COR-L47 (cell line): ENCODE data around the gene MIEF1.

Source experiments
- DNase-seq: peaks from one replicate; lab custom pipeline; 2025; lab: John Stamatoyannopoulos, UW

Gene MIEF1

DNA sequence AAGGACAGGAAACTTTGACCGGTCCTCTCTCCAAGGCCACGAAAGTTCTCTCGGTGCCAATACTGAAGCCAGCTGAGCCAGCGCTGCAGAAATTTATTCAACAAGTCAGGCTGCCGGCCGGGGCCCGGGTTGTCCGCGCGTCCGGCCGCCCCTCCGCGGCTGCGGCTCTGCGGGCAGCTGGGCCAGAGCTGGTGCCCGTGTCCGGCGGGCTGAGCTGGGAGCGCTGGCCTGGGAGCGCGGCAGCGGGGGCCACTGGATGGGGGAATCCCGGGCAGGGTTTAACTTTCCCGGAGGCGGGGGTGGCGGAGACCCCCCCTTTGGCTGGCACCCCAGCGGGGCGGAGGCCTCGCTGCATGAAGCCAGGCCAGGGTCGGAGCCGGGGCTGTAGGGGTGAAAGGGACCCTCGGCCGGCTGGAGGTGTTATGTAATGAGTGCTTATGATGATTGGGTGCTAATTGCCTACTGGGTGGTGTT is 56.2 kb downstream of the MIEF1 start:
- no peak for DNase-seq

DNA sequence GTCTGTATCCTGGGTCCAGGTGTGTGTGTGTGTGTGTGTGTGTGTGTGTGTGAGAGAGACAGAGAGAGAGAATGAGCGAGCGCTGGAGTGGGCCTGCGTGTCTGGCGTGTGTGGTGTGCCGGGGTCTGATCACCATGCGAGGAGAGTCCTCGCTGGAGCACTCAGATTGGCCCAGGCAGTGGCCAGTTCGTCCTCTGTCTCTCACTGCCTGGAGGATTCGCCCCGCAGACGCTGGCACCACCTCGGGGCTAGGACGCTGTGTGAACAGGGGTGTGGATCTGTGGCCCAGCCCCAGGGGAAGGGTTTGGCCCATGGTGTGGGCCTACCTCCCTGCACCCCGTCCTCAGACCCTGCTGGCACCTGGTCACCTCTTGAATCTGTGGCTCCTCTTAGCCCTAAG is 56.9 kb downstream of the MIEF1 start:
- no peak for DNase-seq

DNA sequence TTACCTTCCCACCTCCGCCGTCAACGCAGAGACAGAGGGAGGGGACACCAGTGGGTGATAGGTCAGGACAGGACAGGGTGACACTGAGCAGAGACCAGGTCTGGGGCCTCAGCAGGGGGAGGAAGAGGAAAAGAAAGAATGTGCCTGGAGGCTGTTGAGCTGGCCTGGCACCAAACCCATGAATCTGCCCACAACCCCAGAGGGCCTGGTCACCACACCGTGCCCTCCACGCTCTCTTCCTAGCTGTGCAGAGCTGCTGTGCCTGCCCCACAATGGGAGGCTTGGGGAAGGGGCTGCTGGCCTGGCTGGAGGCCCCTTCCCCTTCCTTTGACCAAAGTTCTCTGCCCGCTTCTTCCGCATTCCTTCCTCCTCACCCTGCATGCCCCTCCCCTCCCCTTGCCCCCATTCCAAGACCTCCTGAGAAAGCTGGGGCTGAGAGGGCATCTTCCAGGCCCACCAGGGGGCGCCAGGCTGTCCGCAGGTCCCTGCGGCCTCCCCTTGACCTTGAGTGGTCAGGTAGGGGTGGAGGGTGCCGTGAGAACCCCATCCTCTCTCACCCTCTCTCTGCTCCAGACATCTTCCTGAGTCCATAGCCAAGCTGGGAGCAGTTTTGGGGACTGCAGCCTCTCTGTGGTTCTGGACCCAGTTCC is 57.5 kb downstream of the MIEF1 start:
- no peak for DNase-seq

DNA sequence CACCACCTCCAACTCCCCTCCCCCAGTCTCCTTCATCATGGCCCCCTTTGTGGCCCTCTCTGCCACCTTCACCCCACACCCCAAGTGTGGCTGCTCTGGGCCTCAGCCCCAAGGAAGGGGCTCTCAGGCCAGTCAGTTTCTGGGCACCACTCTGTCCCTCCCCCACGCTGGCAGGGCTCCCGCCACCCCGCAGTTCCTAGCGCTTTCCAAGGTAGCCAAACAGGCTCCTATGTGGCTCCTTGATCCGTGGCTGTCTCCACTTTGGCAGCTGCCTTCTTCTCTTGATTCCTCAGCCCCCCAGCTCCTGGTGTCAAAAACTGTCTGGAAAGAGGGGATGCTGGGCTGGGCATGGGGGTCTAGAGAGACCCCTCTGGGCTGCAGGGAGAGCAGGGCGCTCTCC is 58.0 kb downstream of the MIEF1 start:
- no peak for DNase-seq

DNA sequence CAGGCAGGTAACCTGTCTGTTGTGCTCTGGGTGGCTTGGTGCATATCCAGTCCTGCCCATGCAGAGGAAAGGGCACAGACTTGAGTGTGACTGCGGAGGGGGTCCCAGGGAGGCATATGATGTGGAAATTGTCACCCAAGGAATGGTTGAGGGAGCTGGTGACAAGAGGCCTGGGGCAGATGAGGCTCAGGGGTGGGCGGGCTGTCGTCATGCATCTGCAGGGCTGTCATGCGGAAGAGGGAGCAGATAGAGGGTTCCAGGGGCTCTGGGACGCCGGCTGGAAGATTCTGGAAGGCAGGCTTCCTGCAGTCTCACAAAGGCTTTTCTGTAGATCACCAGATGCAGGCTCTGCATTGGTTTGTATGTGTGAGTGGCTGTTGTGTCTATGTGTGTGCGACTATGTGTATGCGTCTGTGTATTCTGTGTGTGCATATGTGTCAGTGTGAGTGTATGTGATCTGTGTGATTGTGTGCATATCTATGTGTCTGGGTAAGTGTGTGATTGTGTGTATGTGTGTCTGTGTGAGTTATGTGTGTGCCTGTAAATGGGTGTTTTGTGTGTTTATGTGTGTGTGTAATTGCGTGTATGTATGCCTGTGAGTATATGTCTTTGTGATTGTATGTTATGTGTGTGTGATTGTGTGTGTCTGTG is 60.9 kb downstream of the MIEF1 start:
- DNase-seq, result no peak

DNA sequence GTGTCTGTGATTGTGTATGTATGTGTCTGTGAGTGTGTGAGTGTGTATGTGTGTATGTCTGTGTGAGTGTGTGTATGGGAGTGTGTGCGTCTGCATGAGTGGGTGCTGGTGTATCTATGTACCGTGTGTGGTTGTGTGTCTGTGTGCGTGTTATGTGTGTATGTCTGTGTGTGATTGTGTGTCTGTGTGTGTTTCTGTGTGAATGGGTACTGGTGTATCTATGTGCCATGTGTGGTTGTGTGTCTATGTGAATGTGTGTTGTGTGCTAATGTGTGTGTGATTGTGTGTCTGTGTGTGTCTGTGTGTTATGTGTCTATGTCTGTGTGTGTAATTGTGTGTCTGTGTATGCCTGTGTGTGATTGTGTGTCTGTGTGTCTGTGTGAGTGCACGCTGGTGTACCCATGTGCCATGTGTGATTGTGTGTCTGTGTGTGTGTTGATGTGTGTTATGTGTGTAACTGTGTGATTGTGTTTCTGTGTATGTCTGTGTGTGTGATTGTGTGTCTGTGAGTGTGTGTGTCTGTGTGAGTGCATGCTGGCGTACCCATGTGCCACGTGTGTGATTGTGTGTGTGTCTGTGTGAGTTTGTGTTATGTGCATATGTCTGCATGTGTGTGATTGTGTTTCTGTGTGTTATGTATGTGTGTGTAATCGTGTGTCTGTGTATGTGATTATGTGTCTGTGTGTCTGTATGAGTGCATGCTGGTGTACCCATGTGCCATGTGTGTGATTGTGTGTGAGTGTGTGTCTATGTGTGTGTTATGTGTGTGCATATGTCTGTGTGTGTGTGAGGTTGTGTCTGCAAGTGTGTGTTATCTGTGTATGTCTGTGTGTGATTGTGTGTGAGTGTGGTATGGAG is 61.7 kb downstream of the MIEF1 start:
- DNase-seq, result no peak

DNA sequence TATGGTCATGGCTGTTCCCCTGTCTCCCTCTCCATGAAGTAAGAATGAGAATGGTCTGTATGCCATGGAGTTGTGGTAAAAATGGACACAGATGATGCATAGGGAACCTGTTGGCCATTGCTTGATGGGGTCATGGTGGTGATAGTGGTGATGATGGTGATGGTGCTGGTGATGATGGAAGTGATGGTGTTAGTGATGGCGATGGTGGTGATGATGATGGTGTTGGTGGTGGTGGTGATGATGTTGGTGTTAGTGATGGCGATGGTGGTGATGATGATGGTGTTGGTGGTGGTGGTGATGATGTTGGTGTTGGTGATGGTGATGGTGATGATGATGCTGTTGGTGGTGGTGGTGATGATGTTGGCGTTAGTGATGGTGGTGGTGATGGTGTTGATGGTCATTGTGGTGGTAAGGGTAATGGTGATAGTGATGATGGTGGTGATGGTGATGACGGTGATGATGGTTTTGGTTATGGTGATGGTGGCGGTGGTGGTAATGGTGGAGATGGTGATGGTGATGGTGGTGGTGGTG is 63.4 kb downstream of the MIEF1 start:
- no peak for DNase-seq

DNA sequence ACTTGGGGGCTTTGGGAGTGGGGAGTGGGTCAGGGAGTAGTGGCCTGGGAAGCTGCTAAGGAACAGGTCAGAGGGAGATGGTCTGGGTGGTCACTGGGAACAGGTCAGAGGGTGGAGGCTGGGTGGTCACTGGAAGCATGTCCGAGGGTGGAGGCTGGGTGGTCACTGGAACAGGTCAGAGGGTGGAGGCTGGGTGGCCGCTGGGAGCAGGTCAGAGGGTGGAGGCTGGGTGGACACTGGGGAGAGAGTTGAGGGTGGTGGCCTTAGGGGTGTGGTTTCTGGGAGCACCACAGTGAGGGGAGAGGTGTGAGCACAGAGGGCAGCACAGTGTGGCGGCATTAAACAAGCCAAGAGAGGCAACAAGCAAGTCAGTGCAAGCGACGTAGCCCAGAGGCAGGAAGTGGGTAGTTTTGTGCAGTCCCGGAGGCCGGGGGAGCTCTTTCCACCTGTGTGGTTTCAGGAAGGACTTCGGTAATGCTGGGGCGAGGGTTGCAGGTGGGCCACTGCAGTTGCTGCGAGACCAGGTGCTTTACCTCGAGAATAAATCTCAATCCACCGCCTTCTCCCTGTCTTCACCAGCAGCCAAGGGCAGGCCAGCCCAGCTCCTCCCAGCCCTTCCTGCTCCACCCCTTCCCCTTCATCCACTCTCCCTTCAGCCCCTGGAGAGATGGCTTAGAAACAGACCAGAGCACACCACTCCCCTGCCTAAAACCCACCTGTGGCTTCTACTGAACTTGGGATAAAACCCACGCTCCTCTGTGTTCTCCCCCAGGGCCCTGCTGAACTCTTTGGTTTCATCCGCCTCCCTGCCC is 65.3 kb downstream of the MIEF1 start:
- DNase-seq, result no peak
